ENCODE measurements around the gene PIK3R2. TPM values are rescaled to one million over a fixed set of nuclear protein-coding genes. Genes with fewer than 3 reads are reported as not detected.
A peak's percentile ranks its signal among the peaks of the same experiment; 100 is the strongest.

Gene PIK3R2
- total and polyA plus RNA-seq, 2 of the 13 experiments (the other 11 are each of a cell fraction or from before 2014, with no cell fraction given), result 18.6 to 25.3 TPM

- in situ Hi-C loops (cut with HindIII; ENCODE audit: extremely low pct_ligation_motif_present, low pct_unique_long_range_greater_than_20kb) (loop anchor here (10.0 kb wide), 1 partner anchor 212 kb away; the partner anchor contains the start of gene SSBP4), intact Hi-C loops (cut with micrococcal nuclease; ENCODE audit: unreplicated experiment) (loop anchor here (5.0 kb wide), 1 partner anchor 120 kb away; the partner anchor contains the start of gene LSM4)
- no peak overlapping the region for H3K27ac ChIP-seq (ENCODE audit: extremely low read length, insufficient read depth, low read length)
- H2AFZ ChIP-seq (ENCODE audit: low read length), result no peak overlapping the region
- FAIRE-seq (no peak), ATAC-seq (no peak), DNase-seq (ENCODE audit: low spot score) (no peak)
- H3K4me2 ChIP-seq (ENCODE audit: low read depth, low read length), result peak overlapping the region; percentile 98; the same call in 1 of the 2 replicates
- H3K9me3 ChIP-seq (ENCODE audit: low read length), result no peaks in the 10 kb centered on the region
- H4K20me1 ChIP-seq (ENCODE audit: insufficient read depth, low read length), result no peaks in the 10 kb centered on the region
- TF ChIP-seq SP4 (CRISPR knock-in tag; IDR thresholded peaks at IDR 0.05) (no peak), RBM22 (optimal IDR thresholded peaks at IDR 0.05; ENCODE audit: low read length) (no peak), NFYC (CRISPR knock-in tag; IDR thresholded peaks at IDR 0.05) (no peak), TOE1 (CRISPR knock-in tag; IDR thresholded peaks at IDR 0.05) (no peak), HHEX (CRISPR knock-in tag; IDR thresholded peaks at IDR 0.05) (no peak), TFAP4 (IDR thresholded peaks at IDR 0.05; ENCODE audit: borderline replicate concordance, low read depth) (no peak), ZNF597 (CRISPR knock-in tag; IDR thresholded peaks at IDR 0.05) (no peak), ZNF775 (CRISPR knock-in tag; IDR thresholded peaks at IDR 0.05; ENCODE audit: borderline replicate concordance) (no peak), RFXANK (CRISPR knock-in tag; IDR thresholded peaks at IDR 0.05) (no peak), ZNF816 (CRISPR knock-in tag; IDR thresholded peaks at IDR 0.05; ENCODE audit: borderline replicate concordance) (no peak), MIER2 (CRISPR knock-in tag; IDR thresholded peaks at IDR 0.05) (no peak)
- H3K36me3 ChIP-seq (replicated peaks in 1 of 2; ENCODE audit: control insufficient read depth in 1 of 2, insufficient read depth in 2 of 2, low read length in 2 of 2), result peaks cover 6 to 12% of the 10 kb centered on the region in 2 experiments; a peak in 3 of 5 replicates
- peaks cover 13% of the 10 kb centered on the region for H3K4me1 ChIP-seq (ENCODE audit: insufficient read depth, low read length)
- POLR2A ChIA-PET, result interaction anchor here (1.4 kb wide), 1 partner anchor 10 kb away, joined by 7 read pairs; the partner anchor contains the start of gene MPV17L2
- no TSS peak for BruUV-seq (replicated peaks)
- no peak overlapping the region for H3K4me3 ChIP-seq (replicated peaks in 1 of 3; ENCODE audit: insufficient read depth in 1 of 3, low read depth in 2 of 3, low read length in 3 of 3)
- H3K27me3 ChIP-seq (ENCODE audit: control insufficient read depth in 1 of 2, insufficient read depth in 2 of 2, low read length in 2 of 2), result no peaks in the 10 kb centered on the region
- H3K9ac ChIP-seq (ENCODE audit: insufficient read depth, low read depth, low read length), result no peak overlapping the region
- CTCF ChIA-PET (ENCODE audit: low intra/inter-chr PET ratio, low total read pairs), result no interaction called here
- no peaks in the 10 kb centered on the region for H3K79me2 ChIP-seq (ENCODE audit: insufficient read depth, low read length)
- 96% methylated on average over 24 of the region's 24 CpGs for WGBS (ENCODE audit: low lambda C conversion rate)
These were observed 49.4 kb downstream of the PIK3R2 start for GRCh38 chr19:18202397-18202777.
